Fibroblast of lung (primary cell): ENCODE data around the gene SAE1.

Source experiments
- EZH2 ChIP-seq: IDR thresholded peaks from 2 replicates; pipeline ENCODE4 v1.5.1; 2012; ENCODE audit warnings: low read length, control low read depth, mild to moderate bottlenecking; ENCODE audit errors: missing control alignments
- TF ChIP-seq, protein P1 (sequence below), 2 donors: IDR thresholded peaks in 1 of 2; conservative IDR thresholded peaks in 1 of 2; 1 replicate in 1 of 2; 2 replicates in 1 of 2; pipeline ENCODE4 v1.5.1; 2011 to 2012; ENCODE audit warnings: low read length in 2 of 2, control low read depth in 1 of 2, inconsistent platforms in 1 of 2, low read depth in 1 of 2, mild to moderate bottlenecking in 1 of 2

DNA sequence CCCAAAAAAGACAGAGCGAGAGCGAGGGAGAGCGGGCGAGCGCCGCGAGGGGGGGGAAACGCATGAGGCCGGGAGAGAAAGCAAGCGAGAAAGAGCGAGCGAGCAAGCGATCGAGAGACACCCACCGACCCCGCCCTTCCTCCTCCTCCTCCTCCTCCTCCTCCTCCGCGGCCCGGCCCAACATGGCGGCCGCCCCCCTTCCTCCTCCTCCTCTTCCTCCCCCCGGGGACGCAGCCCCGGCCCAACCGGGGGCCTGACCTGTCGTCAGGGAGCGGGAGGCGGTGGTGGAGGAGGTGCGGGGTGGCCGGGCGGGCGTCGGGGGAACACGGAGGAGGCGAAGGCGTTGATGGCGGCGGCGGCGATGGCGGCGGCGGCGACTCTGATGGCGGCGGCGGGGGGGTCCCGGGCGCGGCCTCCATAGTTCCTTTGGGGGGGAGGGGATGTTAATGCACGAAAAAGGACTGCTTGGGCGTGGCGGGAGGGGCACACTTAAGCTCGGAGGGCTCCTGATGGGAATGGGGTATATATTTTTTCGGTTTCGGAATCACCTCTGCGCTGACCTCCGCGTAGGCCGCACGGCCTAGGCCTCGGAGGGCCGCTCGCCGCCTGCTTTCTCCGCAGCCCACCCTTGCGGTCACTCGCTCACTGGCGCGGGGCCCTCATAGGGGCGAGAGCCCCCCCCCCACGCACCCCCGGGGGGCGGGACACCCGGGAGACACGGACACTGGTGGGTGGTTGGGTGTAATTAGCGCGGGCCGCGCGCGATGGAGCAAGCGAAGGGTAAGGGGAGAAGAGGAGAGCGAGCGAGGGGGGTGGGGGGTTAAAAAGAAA, 18.3 kb upstream of the SAE1 start:
- TF ChIP-seq, protein P1, sequence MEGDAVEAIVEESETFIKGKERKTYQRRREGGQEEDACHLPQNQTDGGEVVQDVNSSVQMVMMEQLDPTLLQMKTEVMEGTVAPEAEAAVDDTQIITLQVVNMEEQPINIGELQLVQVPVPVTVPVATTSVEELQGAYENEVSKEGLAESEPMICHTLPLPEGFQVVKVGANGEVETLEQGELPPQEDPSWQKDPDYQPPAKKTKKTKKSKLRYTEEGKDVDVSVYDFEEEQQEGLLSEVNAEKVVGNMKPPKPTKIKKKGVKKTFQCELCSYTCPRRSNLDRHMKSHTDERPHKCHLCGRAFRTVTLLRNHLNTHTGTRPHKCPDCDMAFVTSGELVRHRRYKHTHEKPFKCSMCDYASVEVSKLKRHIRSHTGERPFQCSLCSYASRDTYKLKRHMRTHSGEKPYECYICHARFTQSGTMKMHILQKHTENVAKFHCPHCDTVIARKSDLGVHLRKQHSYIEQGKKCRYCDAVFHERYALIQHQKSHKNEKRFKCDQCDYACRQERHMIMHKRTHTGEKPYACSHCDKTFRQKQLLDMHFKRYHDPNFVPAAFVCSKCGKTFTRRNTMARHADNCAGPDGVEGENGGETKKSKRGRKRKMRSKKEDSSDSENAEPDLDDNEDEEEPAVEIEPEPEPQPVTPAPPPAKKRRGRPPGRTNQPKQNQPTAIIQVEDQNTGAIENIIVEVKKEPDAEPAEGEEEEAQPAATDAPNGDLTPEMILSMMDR (conservative IDR thresholded peaks at IDR 0.05 in 1 of 2, IDR thresholded peaks at IDR 0.05 in 1 of 2; ENCODE audit: low read depth in 1 of 2, low read length in 2 of 2) = no peak
- TF ChIP-seq EZH2 = no peak
